Activated T-cell treated with anti-CD3 and anti-CD28 coated beads for 24 hours (primary cell): ENCODE data around the gene PIWIL1.

ENCODE experiments used
- DNase-seq: peaks from one replicate; pipeline ENCODE4 v3.0.0-alpha.2; 2020; ENCODE audit warnings: low read depth

Gene PIWIL1

GRCh38 chr12:130337488-130338303 lies at the start of gene PIWIL1:
Gene PIWIL1, plus strand, starts transcription at chr12:130337887. Its CDS starts 4,705 bp downstream, at chr12:130342592.
- no peak for DNase-seq

GRCh38 chr12:130288206-130288605 lies 49.5 kb upstream of the PIWIL1 start:
- DNase-seq, result no peak

- no peak for DNase-seq
Observed at GRCh38 chr12:130288691-130289090, 49.0 kb upstream of the PIWIL1 start.

- DNase-seq, result no peak
Observed at GRCh38 chr12:130290114-130290513, 47.6 kb upstream of the PIWIL1 start.

- no peak for DNase-seq
Observed at GRCh38 chr12:130298322-130299021, 39.2 kb upstream of the PIWIL1 start.

- no peak for DNase-seq
Observed at GRCh38 chr12:130299574-130299973, 38.1 kb upstream of the PIWIL1 start.

GRCh38 chr12:130300090-130300489 lies 37.6 kb upstream of the PIWIL1 start:
- no peak for DNase-seq

GRCh38 chr12:130300737-130301535 lies 36.8 kb upstream of the PIWIL1 start:
- no peak for DNase-seq

GRCh38 chr12:130301559-130301958 lies 36.1 kb upstream of the PIWIL1 start:
- no peak for DNase-seq

- DNase-seq, result no peak
Observed at GRCh38 chr12:130303781-130304180, 33.9 kb upstream of the PIWIL1 start.

- no peak for DNase-seq
Observed at GRCh38 chr12:130307859-130308258, 29.8 kb upstream of the PIWIL1 start.

- no peak for DNase-seq
Observed at GRCh38 chr12:130308393-130308792, 29.3 kb upstream of the PIWIL1 start.

- no peak for DNase-seq
Observed at GRCh38 chr12:130316251-130316650, 21.4 kb upstream of the PIWIL1 start.

GRCh38 chr12:130320536-130320935 lies 17.2 kb upstream of the PIWIL1 start:
- DNase-seq, result no peak

- DNase-seq, result no peak
Observed at GRCh38 chr12:130322263-130322662, 15.4 kb upstream of the PIWIL1 start.

- DNase-seq, result no peak
Observed at GRCh38 chr12:130330685-130331084, 7.0 kb upstream of the PIWIL1 start.

GRCh38 chr12:130331146-130331545 lies 6.5 kb upstream of the PIWIL1 start:
- no peak for DNase-seq

GRCh38 chr12:130333341-130333740 lies 4.3 kb upstream of the PIWIL1 start:
- DNase-seq, result no peak

GRCh38 chr12:130334399-130334798 lies 3.3 kb upstream of the PIWIL1 start:
- DNase-seq, result no peak

GRCh38 chr12:130334937-130335336 lies 2.8 kb upstream of the PIWIL1 start:
- no peak for DNase-seq

GRCh38 chr12:130335517-130336392 lies 1.9 kb upstream of the PIWIL1 start:
- DNase-seq, result peak; percentile 5
